Stimulated activated CD4-positive, alpha-beta T cell treated with anti-CD3 and anti-CD28 coated beads, Interleukin-1b, Interleukin-23, amount 100 ng/mL, for 4 hours (primary cell): ENCODE data around the gene ZNF837.
"Not testable (repeated sequence)": the region's sequence is repeated elsewhere in the genome, so short reads cannot be mapped to it uniquely, and the experiment has no call there.

Source experiments
- DNase-seq, 2 donors: peaks; one replicate each; pipeline ENCODE4 v3.0.0-alpha.2; 2020; ENCODE audit warnings: low read depth in 2 of 2

The ZNF837 gene

DNA sequence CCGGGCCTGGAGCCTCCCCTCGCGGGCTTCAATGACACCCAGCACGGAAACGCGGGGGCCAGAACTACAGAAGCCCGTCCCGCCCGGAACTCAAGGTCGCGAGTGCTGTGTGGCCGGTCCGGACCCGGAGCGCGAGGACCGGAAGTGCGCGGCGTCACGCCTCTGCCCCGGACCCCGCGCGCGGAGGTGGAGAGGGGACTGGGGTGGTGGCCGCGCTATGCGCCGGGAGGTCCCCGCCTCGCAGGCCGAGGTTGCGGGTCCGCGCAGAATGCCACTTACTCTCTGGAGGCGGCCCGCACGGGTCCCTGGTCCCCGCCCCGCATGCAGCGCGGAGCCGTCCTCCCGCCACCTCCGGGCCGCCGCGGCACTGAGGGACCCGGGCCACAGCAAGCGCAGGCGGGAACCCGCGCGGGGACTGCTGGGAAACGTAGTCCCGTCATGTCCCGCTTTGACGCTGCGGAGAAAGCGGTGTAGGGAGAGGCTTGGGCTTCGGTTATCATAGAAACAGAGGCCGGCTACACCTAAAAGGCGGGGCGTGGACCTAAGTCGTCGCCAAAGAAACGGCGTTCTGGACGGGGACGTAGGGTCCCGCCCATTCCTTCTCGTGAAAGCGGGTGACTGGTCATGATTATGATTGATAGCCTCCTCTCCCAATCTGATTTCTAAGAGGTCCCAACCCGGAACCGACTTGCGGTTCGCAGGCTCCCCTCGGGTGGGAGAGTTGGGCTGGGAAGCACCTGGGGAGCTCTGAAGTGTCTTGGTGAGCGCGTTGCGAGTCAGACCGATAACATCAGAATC lies at the start of gene ZNF837:
ZNF837 (minus strand) TSS at position 369 of the 798 bp plus-strand sequence. CDS start 11,698 bp downstream, outside the sequence.
- DNase-seq: peak; percentile 92

DNA sequence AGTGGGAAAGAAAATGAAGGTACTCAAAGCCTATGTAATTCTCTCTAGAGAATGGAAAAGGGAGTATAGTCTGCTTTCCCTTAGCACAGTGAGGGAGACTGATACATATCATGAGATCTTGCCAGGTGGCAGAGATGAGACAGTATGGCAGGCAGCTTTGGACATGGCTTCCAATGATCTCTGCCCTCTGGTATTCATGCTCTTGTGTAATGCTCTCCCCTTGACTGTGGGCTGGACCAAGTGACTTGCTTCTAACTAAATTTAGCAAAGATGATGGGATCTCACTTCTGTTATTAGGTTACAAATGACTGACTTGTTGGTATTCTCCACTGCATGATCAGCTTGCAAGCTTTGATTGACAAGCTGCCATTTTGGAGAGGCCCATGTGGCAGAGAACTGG lies 48.9 kb upstream of the ZNF837 start:
- DNase-seq: no peak

DNA sequence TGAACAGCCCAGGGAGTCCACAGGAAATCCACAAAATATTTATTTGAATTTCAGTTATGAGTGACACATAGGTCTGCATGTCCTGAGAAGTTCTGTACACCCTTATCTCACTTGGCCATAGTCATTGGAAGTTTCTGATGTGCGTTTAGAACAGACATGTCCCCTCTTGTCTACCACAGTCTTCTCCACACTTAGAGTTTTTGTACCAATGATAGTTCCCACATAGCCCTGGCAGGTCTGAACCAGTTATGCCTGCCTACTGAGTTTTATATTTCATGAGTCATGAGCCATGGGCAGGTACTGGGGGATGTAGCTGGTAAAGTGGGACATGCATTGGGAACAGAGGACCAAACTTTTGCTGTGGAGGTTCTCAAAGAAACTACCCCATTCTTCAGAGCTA lies 47.8 kb upstream of the ZNF837 start:
- DNase-seq: no peak

DNA sequence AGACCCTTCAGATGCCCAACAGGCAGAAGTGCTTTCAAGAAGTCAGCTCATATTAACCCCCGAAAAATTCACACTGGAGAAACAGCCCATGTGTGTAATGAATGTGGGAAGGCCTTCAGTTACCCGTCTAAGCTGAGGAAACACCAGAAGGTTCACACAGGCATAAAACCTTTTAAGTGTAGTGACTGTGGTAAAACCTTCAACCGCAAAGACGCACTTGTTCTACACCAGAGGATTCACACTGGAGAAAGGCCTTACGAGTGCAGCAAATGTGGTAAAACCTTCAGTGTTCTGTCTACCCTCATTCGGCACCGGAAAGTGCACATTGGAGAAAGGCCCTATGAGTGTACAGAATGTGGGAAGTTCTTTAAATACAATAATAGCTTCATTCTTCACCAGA lies 36.2 kb upstream of the ZNF837 start:
- DNase-seq: no peak

DNA sequence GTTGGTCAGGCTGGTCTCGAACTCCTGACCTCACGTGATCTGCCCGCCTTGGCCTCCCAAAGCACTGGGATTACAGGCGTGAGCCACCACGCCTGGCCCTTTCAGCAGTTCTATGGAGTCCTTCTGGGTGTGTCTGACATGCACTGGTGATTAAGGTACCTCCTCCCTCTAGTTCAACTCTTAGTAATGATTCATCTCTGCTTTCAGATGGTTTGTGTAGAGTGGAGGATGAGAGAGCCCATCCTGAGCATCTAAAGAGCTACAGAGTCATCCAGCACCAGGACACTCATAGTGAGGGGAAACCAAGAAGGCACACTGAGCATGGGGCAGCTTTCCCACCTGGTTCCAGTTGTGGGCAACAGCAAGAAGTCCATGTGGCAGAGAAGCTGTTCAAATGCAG lies 35.8 kb upstream of the ZNF837 start:
- DNase-seq: no peak

DNA sequence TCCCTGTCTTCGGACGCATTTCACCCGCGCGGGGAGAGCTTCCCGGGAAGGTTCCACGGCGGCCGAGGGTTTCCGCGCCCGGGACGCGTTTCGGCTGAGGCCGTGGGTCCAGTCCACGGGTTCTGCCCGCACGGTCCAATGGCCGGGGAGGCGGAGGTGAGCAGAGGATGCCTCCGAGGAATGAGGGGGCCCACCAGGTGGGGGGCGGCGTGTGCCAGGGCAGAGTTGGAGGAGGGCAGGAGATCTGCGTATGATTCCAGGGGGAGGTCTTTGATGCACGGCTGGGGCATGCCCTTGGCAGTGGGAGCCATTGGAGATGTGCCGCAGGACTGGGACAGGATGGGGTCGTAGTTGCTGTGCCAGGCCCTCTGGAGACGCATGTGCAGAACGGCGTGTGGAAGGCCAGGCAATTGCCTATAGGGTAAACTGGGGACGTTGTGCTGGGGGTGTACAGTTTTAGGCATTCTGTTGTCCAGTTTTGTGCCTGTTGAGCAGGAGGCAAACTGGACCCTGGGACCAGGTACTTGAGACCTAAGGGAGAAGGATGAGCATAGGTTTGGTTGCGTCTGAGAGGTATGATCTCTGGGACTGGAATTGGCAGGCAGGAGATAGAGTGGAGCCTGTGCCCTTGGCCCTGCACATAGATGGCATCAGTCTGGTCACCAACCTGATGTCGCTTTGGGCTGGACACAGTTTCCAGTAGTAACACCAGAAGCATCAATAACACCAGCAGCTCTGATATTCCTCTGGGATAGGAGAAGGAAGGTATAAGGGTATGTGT lies 28.4 kb upstream of the ZNF837 start:
- DNase-seq: no peak

DNA sequence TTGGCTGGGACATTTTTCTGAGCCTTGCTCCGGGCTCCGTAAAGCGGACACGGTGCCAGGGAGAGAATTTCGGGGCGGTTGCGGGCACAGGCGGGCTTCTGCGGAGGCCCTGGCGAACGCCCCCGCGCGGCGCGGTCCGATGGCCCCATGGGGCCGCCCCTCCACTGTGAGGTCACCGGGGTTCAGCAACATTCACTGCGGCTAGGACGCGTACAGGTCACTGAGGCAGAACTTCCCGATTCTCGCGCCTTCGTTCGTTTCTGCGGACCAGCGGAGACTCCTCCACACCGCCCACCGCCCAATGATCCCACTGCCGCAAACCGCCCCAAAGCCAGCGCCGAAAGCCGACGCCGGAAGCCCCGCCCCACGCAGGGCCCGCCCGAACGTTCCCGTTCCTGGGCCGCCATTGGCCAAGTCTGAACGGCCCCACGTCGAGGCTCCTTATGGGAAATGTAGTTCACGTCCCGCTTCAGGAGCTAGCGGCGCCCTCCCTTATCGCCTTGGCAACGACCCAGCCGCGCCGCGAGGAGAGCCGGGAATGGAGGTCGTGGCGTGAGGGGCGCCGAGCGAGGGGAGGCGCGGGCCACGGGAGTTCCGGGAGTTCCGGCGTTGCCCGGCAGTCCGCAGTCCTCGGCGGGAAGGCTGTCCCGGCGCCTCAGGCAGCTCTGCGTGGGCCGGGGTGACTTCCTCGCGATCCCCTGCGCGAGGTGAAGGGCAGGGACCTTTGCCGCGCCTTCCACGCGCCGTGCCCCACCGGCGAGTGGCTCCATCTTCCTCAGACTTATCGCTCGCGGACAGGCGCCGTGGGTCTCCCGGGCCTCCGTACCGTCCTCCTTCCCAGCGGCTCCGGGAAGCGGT lies 27.6 kb upstream of the ZNF837 start, which contains the start of gene ZNF584:
ZNF584 (plus strand) TSS at position 498 of the 858 bp plus-strand sequence. CDS start 499 bp downstream, outside the sequence.
- peak; percentile 91 for DNase-seq

DNA sequence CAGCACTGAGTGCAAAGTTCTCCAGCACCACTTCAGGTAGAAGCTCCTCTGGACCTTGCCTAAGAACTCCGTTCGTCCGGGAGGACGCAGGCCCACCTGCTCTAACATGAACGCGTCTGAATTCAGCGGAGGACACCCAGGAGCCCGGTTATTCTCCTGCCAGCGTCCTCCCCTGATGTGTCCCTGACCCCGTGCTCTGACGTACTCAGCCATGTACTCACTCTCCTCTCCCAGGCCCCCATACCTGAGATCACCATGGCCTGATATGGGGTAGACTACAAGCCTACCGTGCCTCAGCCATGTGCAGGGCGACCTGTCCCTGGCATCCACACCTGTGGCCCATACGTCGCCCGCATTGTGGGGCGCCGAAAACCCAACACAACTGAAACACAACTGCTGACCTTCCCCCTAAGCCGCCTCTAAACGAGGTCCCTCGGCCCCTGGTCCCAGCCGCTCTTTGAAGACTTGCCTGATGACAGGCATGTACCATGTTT lies 26.9 kb upstream of the ZNF837 start:
- no peak for DNase-seq

DNA sequence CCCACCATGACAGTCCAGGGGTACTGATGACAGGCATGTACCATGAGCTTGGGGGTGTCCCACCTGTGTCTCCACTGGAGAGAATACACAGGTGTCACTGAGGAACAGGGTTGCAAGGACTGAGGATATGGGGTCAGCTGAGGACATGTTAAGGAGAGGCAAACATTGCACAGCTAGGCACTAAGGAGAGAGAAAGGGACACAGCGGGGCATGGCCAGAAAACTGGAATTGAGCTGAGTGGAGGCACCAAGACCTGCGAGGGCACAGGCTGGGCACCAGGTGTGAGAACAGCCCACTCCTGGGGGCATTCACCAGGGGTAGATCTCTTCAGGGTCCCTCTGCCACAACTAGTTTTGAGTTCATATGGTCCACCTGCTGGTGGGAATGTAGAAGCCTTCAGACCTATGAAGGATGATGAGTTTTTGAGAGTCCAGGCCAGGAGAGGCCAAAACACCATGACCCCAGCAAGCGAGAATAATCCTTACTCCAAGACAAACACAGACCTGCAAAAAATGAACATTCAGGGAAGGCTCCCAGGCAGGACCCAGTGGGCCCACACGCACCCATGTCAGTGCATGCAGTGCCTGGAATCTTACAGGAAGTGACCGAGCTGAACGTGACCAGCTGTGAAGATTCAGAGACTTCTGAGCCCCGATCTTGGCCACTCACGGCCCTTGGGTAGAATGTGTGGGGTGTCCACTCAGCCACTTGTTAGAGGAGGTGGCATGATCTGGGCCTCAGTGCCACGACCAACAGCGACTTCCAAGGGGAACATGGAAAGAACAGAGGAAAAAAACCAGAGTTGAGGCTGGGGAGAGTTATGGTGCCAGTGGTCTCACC lies 26.2 kb upstream of the ZNF837 start:
- DNase-seq: no peak

DNA sequence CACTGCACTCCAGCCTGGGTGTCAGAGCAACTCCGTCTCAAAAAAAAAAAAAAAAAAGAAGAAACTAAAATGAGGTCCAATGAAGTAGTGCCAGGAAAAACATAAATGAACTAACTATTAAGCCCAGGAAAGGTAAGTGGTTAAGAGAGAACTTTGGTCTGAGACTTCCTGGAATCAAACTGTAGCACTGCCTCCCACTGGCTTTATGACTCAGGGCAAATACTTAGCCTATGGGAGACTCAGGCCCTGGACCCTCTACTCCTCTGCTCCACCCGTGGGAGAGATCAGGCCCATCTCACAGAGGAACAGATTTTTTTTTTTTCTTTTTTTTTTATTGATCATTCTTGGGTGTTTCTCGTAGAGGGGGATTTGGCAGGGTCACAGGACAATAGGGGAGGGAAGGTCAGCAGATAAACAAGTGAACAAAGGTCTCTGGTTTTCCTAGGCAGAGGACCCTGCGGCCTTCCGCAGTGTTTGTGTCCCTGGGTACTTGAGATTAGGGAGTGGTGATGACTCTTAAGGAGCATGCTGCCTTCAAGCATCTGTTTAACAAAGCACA lies 23.2 kb upstream of the ZNF837 start:
- DNase-seq: not testable (repeated sequence)

DNA sequence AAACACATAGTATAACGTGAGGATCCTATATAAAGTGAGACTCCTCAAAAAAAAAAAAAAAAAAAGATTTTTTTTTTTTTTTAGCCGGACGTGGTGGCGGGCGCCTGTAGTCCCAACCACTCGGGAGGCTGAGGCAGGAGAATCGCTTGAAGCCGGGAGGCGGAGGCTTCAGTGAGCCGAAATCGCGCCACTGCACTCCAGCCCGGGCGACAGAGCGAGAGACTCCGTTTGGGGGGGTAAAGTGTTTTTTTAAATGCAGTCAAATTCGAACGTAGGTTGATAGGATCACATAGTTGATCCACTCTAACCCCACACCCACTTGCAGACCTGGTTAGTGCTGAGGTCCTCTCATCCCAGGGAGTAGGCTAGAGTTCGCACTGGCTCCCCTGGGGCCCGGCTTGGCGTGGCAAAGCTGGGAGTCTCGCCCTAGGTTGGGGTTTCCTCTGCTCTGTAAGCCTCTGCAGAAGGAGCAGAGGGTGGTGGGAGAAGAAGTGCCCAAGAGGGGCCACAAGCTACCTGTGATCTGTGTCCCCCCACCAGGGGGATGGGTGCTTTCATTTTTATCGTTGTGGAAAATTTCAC lies 21.1 kb upstream of the ZNF837 start:
- no peak for DNase-seq

DNA sequence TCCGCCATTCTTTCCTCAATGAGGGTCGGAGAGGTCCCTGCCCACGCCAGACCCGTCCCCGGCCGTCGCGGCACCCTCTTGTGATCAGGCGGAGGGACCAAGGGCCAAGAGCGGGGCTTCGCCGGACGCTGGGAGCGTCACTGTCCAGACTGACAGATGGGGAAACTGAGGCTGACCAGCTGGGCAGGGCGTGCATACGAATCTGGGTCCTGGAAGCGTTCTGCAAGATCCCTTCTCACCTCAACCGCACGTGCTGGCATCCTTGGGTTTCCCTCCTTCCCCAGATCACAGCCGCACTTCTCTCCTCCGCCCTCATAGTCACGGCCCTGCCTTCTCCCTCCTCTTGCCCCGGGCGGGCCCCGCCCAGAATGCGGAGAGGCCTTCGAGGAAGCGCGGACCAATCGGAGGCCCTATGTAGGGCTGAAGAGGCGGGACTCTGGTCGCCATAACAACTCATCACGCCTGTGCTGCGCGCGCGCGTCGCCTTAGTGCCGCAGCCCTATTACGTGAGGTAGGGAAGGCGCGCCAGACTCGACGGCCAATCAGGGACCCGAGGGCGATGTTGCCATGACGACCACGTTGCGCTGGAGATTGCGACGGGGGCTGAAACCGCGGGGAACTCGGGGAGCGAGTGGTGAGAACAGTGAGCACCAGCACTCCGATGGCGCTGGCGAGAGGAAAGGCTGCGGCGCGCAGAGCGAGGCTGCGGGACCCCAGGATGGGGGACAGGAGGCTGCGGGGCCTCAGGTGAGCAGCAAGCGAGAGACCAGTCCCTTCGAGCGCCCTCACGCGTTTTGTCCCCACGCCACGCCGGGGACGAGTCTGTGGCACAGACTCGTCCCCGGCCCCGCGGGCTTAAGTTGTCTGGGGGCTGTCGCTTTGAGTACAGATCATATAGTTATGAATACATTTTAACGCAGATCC lies 20.3 kb upstream of the ZNF837 start:
- DNase-seq: peak; percentile 98 to 99

DNA sequence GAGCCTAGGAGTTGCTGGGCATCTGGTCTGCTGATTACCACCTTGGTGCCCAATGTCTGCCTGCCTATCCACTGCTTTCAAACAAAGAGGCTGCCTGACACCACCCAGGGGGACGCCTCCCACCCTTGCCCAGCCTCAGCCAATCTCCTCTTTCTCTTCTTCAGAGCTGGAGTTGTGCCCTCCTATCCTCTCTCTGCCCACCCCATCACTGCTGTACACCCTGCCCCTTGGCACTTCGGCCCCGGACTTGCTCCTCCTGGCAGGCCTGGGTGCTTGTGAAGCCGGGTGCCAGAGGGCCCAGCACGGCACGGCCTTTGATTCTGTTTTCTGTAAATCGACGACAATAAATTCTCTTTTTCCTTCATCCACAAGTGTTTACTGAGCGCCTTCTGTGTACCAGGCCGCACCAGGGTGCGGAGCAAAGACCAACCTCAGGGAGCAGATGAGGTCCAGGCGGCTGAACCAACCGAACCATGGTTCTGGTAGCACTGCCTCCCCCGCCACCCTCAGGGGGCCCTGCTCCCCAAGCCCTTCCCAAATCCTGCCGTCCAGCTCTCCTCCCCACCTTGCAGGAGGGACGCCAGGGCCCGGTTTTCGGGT lies 19.6 kb upstream of the ZNF837 start:
- DNase-seq: no peak

DNA sequence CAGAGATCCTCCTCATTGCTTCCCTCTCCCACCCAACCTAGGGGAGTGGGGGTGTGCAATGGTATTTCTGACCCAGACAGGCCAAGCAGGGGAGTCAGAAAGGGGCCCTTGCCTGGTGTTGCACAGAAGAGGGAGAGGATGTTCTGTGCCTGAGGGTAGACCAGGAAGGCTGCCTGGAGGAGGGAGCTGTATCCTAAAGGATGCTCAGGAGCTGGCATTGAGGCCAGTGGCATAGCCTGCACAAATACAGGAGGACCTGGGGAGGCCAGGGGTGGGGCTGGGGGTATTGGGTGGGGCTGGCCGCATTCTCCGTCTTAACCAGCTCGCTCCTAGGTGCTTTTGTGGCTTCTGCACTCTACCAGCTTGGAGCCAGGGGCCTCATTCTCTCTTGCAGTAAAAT lies 19.1 kb upstream of the ZNF837 start:
- DNase-seq: no peak

DNA sequence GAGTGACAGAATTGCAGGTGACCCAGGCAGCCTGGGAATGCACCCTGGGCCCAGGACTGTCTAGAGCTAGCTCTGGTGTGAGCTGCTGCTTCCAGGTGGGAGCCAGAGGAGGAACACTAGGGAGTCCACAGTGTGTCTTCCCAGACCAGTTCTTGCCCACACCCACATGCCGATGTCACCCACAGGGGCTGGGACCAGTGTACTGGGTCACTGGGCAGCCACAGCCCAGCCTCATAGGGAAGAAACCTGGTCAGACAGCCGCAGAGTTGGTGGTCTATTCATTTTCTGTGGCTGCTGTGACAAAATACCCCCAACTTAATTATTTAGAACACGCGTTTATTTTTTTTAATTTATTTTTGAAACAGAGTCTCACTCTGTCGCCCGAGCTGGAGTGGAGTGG lies 17.7 kb upstream of the ZNF837 start:
- DNase-seq: no peak

DNA sequence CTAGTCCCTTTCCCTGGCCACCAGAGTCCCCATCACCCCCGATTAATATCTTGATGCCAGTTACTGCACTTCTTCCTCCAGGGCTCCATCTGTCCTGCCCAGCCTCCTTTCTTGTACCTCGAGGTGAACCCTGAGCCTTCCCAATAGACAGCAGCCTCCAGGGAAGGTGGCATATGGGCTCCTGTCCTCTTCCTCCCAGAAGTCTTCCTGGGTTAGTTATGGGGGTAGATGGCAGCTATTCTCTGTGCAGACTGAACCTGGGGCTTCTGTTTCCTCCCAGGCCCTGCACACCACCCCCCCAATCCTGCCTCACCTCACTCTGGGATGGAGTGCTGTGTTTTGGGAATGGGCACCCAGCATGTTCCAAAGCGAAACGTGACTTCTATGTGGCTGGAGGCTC lies 17.3 kb upstream of the ZNF837 start:
- DNase-seq: no peak

DNA sequence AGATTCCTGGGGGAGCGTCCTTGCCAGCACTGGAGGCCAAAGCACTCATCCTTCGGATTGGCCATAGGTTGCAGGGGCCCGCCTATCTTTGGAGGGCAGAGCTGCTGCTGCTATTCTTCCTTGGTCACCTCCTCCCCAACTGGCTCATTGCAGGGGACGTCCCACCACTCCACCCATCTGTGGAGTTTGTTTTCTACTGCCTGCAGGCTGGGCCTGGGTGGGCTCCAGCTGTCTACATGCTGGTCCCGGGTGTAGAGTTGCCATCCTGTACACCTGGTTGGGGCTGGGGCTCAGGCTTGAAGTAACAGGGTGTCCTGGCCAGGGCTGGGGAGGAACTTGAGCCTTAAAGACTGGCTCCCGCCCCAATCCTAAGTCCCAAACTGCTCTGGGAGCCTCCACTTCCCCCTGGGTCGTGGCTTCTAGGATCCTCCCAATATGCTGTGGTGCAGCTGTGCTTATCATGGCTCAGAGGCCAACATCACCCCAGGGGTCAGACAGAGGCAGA lies 16.8 kb upstream of the ZNF837 start:
- DNase-seq: no peak
